ENCODE data around the gene LAMC1.
A peak's percentile ranks its signal among the peaks of the same experiment; 100 is the strongest.
"Not testable (repeated sequence)": the region's sequence is repeated elsewhere in the genome, so short reads cannot be mapped to it uniquely, and the experiment has no call there.

Gene LAMC1

DNA sequence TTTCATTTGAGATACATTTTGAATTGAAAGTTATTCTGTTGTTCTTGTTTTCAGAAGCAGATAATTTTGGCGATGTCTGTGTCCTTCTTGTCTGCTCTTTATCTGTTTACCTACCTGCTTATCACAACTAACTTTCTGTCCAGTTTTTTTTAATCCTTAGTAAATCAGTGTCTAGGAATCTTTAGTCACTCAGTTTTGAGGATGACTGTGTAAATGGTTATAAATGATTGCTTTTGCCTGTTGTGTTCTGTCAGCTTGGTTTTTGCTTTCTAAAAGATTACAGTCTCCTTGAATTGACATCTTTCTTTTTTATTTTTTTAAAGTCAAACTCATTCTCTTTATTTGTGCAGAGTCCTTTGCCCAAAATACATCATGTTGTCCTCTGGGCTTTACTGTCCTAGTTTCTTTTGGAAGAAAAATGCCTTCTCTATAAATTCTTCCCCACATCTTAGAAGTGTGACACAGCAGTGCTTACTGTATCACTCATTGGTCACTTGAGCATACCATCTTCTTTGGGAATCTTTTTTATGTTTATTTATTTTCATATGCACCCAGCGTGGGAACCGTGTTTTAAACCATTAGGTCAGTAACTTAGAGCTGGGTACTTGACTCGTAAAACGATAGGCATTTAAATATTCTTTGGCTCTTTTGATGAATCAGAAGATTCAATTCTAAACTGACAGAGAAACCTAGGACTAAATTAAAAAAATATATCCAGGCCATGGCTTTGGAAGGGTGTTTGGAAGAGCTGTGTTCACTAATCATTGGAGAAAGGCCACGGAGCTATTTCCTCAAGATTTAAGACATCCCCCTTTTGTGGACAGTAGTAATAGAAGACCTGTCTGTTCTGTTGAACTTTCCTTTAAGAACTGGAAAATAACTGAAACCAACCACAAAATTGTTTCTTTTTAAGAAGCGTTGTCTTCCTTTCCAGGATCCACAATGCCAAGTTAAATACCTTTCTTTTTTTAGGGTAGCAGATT is 20.9 kb downstream of the LAMC1 start:
- peak; percentile 47 for DNase-seq

DNA sequence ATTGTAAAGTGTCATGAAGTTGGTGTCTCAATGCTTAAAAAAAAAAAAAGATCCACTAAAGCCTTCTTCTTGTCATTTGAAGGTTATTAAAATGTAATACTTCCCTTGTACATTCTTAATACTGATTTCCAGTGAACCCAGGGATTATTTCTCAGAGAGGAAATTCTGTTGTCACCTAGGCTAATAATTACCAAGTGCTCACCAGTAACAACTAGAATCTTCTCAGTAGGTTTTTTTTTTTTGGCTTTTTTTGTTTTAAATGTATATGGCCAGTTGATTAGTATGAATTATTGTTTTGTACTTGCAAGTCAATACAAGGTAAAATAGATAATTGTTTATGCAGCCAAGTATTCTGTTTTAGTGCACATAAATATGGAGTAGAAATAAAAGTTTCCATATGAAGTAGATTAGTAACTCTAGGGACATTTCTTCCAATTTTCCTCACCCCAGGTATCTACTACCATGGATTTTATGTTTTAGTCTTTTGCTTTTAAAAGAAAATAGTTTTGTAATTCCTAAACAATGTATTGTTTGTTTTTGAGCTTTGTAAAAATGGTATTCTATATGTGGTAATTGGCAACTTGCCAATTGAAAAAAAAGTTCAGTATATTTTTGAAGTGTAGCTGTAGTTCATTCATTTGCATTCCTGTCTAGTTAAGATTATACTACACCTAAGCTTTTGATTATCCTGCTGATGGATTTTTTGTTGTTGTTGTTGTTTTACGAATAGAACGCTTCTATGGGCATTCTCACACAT is 21.9 kb downstream of the LAMC1 start:
- DNase-seq, result no peak

DNA sequence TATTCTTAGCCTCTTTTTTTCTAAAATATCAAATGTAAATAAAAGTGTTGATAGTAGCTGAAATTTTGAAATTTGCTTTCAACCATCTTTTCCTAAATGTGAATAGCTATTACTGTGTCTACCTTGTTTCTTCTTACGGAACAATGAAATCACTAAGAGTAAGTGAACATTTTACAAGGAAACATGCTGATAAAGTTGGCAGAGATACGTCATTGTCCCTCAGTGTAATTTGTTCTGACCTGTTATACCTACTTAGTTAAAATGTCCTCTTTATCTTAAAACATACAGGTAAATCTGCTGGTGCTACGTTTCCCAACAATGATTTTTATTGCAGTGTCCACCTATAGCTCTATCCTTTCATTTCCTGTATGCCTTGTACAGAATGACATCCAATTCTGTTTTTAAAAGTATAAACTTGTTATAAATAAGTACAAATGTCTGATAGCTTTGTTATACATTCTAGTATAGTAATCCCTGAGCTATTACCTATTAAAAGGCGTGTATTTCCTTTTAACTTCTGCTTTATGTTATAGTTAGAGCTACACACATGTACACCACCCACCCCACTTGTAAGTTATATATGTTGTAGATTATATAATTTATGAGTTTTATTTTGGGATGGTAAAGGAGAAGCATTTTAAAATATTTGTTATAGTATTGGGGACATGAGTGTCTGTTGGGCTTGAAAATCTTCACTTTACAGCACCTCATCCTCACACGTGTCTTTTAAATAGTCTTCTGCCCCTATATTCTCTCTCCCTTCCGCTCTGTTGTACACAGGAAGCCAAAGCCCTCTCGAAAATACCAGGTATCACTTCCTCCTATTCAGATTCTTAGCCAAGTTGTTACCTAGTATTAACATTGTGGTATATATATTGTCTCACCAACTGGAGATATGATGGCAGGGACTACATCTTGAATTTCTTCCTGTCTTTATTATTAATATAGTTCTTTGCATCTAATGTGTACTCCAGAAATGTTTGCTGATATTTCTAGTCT is 25.2 kb downstream of the LAMC1 start:
- no peak for DNase-seq

DNA sequence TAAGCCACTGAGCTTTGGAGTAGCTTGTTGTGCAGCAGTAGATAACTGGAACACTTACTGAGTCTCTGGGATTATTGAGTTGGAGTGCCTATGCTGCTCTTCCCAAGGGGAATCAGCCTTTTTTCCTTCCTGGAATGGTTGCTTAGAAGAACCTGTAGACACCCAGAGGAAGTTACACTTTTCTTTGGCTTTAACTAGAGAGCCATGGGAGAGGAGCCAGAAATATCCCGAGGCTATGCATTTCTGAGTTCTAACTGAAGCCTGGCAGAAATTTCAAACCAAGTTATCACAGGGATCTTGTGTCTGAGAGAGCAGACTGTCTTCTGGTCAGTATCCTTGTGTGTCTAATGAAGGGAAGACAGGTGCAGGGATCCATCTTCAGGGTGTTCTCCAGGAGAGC is 28.3 kb downstream of the LAMC1 start:
- DNase-seq, result no peak

DNA sequence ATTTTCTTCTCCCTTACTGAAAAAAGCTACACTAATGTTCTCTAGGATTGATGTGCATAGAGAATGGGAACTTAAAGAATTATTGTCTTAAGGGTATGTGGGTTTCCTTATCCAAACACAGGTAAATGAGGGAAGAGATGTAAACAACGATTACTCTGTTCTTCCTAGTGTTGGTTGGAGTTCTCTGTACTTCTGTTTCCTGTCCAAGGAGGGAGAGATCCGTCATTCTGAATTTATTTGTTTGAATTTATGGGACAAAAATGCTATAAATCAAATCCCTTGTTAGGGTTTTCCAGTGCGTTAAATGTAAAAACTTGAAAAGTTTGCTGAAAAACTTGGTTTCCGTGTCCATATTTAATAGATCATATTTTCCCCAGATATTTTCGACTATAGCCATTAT is 29.6 kb downstream of the LAMC1 start:
- DNase-seq, result no peak

DNA sequence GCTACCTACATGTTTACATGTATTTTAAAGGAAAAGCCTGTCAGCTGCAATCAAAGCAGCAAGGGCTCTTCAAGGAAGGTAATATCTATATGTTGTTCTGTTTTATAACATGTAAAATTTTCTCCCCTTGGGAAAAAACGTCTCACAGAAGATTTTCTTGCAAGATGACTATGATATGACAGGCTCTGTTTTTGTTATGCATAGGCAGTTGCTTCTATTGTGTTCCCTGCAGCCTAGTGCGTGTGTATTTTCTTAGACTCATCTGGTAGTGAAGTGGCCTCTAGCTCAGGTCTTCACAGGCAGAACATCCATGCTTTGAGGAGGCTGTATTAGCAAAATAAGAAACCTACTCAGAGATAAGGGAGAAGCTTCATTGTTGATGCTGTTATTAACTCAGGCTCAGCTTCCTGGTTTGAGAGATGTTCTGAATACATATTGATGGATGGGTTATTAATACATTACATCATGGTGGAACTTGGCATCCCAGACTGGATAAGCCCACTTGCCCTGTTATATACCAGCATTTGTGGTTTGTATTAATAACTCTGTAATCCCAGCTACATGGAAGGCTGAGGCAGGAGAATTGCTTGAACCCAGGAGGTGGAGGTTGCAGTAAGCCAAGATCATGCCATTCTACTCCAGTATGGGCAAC is 35.8 kb downstream of the LAMC1 start:
- no peak for DNase-seq

DNA sequence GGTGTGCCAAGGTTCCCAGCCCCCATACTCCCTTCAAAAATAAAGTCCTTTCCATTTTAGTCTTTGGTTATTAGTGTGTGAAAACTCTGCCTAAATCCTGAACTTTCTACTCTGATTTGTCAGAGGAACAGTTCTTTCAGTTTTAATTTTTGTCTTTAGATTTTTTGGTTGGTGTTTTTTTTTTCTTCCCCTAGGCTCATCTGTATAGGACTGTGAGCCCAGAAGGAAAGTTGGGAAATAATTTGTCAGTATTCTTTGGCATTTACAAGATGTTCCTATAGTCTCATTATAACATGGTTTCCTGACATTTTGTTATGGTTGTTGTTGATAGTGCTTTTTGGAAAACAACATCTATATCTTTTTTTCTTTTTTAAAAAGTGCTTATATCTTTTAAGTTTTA is 38.0 kb downstream of the LAMC1 start:
- no peak for DNase-seq

DNA sequence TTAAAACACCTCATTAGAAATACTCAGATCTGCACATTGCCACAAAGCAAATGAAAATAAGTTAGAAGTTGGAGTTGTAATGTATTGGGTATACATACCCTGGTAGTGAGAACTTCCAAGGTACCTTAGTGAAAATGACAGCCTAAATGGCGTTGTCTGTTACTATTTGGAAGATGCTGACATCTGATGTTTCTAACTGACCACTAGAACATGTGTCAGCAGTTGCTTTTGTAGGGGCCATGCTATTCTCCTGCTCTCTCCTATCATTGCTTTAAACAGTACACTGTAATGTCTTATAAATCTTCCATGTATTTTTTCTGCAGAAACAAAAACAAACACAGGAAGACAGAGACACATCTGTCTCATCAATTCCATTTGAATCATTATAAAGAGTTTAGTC is 40.1 kb downstream of the LAMC1 start:
- no peak for DNase-seq

DNA sequence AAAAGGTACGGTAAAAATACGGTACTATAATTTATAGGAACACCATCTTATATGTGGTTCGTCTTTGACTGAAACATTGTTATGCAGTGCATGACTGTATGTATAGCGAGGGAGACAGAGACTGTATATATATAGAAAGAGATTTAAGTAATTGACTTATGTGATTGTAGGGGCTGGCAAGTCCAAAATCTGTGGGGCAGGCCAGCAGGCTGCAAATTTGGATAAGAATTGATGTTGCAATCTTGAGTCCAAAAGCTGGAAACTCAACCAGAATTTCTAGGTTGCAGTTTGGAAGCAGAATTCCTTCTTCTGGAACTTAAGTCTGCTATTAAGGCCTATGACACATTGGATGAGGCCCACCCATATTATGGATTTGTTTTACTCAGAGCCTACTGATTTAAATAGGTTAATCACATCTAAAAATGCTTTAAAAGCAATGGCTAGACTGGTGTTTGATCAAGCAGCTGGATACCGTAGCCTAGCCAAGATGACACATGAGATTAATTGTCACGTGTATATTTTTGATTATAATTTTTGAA is 42.0 kb downstream of the LAMC1 start:
- no peak for DNase-seq

DNA sequence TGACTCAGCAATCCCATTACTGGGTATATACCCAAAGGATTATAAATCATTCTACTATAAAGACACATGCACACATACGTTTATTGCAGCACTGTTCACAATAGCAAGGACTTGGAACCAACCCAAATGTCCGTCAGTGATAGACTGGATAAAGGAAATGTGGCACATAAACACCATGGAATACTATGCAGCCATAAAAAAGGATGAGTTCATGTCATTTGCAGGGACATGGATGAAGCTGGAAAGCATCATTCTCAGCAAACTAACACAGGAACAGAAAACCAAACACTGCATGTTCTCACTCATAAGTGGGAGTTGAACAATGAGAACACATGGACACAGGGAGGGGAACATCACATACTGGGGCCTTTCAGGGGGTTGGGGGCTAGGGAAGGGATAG is 43.2 kb downstream of the LAMC1 start:
- not testable (repeated sequence) for DNase-seq

DNA sequence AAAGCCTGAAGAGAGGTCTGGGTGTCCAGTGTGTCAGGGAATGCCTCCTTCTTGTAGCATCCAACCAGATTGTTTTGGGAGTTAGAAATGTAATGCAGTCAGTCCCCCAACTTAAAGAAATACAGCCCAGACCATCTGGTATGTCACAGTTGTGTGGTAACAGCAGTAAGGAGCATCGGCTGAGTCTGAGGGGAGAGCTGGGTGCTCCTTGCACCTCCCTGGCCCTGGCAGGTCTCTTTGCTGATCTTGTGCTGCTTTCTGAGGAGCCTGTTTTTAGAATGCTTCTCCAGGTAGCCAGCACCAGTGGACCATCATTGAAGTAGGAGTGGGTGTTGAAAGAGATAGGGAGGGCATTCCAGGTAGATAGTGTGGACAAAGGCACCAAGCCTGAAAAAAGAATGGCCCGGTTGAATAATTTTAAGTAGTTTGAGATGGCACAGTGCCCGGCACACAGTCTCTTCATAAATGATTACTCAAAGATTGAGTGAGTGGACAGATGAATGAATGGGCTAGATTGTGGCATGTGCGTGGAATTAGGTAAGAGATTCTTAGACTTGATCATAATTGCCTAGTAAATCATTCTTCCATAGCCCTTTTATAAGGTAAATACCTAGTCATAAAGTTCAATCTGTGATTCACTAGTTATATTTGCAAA is 46.5 kb downstream of the LAMC1 start:
- DNase-seq, result peak; percentile 38

DNA sequence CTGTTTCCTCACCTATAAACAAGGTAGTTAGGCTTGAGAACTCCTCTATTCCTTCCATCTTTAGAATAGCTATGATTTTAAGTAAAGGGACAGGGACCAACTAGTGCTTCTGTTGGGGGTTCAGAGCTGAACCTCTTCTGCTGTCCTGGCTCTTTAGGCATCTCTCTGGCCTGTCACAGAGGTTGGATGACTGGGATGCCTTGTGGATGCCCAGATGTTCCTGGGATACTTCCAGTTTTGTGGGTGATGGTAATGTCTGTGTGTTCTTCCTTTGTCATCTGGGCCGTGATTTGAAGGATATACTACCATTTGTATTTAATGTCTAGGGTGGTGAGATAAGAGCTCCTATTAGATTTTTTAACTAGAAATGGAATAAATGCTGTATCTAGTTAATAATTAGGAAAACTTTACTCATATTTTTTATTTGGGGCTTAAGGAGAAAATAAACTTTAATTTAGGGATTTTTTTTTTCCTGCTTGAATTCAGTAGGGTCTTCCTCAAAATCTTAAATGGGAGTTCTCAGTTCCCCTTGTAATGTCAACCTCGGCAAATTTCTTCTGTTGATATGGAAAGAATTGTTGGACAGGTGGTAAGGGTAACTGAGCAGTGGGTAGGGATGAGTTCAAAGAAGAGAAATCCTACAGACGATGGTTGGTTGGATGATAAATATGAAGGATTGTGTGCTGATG is 47.2 kb downstream of the LAMC1 start:
- DNase-seq, result no peak

DNA sequence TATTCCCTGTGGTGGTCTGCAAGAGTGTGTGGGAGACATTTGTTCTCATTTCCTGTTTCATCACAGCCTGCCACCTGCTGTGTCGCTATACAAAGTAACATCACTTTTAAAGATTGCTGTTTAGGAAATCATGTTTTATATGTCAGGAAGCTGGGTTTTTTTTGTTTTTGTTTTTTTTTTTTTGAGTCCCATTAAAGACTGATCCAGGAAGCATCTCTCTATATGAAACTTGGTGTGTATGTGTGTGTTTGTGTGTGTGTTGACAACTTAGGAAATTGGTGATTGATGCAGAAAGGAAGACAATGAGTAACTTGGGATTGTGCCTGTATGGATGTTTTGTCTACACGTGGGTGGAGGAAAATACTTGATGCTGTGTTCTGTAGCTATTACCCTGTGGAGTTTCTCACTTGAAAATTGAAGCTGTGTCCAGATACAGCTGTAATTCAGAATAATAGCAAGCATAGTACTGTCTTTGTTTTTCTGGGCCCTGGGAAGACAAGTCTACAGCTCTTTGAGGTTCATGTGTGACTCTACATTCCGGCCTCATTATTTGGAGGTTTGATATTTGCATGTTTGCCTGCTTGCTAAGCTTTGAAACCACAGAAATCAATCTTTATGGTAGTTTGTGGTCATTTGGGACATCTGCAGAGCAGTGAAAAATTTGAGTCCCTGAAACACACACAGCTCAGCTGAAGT is 47.9 kb downstream of the LAMC1 start:
- peak; percentile 95 for DNase-seq

DNA sequence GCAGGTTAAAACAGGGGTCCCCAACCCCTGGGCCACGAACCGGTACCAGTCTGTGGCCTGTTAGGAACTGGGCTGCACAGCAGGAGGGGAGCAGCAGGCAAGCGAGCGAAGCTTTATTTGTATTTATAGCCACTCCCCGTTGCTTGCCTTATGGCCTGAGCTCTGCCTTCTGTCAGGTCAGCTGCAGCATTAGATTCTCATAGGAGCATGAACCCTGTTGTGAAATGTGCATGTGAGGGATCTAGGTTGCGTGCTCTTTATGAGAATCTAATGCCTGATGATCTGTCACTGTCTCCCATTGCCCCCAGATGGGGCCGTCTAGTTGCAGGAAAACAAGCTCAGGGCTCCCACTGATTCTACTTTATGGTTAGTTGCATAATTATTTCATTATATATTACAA is 49.4 kb downstream of the LAMC1 start:
- not testable (repeated sequence) for DNase-seq

DNA sequence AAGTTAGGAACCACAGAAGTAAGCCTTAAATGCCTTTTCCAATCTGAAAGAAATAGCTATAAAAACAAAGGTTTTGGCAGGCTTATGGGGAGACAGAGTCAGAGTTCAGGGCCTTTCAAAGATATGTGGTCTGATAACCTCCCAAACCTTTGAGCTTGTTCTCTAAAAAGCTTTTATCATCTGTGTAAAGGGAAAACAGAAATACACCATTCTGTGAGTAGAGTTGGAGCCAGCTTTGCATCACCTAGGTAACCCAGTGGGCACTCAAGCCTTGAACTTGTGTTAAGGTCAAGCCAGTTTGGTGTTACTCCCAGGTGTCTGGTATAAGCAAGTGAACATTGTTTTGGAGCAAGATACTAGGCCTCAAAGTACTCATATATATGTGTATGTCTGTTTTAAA is 50.1 kb downstream of the LAMC1 start:
- DNase-seq, result no peak

DNA sequence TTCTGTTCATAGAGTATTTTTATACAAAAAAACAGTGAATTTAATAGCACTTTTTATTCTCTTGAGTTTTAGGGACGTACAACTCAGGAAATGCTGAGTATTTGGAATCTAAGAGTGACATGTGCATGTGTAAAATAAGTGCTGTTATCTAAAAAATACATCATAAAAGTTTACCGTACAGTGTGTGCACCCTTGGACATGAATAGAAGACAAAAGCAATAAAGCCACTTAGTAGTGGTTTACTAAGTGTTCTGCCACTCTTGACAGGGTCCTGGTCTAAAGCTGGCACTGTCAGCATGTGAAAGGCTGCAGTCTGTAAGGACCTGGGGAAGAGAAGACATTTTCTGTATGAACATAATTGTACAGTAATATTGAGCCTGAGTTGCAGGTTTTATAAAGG is 51.0 kb downstream of the LAMC1 start:
- DNase-seq, result no peak

DNA sequence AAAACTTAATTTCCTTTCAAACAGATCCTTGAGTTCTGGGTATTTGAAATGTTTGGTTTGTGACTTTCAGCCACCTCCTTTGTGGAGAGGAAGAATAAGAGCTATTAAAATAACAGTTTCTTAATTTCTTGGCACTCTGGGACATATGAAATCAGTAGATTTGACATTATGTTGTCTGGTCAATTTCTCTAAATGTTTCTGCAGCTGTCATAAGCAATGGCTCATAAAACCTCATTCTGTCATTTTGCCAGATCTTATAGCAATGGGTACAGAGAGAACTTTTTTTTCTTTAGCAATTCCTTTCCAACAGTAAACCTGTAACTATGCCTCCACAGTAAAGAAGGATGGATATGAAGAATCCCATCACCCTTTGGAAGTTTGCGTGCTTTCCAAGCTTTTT is 52.6 kb downstream of the LAMC1 start:
- DNase-seq, result peak; percentile 43

DNA sequence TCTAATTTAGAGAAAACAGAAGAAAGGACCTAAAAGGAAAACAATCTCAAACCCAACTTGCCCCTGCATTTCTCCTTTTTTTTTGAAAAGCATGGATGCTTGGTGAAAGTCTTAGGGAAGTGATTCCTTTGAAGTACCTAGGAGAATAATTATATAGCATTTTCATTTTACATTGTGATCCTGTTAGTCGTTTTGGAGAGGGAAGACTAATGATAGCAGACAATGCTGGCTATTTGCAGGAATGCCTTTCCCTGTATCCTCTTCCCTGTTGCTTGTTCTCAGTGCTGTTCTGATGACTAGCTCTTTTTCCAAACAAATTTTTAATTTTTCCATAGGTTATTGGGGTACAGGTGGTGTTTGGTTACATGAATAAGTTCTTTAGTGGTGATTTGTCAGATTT is 53.9 kb downstream of the LAMC1 start:
- peak; percentile 55 for DNase-seq

DNA sequence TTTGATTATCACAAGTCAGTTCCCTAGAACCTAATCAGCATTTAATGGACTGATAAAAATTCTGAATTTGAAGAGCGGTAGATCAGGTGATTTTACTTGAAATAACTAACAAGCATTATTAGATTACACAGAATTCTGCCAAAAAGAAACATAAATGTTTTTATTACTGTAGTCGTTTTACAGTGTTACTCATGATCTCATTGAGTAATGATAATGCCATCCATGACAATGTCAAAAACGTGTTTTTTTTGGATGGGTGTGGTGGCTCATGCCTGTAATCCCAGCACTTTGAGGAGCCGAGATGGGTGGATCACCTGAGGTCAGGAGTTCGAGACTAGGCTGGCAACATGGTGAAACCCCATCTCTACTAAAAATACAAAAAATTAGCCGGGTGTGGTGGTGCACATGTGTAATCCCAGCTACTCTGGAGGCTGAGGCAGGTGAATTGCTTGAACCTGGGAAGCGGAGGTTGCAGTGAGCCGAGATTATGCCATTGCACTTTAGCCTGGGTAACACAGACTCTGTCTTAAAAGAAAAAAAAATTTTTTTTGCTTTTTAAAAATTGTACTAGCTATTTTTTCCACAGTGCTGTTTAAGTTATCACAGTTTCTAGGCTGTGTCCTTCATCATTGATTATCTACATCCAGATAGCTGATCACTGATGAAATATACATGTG is 56.6 kb downstream of the LAMC1 start:
- DNase-seq, result no peak

All from fibroblast of skin of abdomen (primary cell).